MM.1S (cell line): ENCODE measurements around the gene FAM222B.
A peak's percentile ranks its signal among the peaks of the same experiment; 100 is the strongest.

Experiments used
- DNase-seq: peaks from one replicate; pipeline ENCODE4 v3.0.0-alpha.2; 2015
- H2AFZ ChIP-seq: fragments of 300-600 bp; sonication (generic); 2 replicates; pipeline ENCODE4 v1.6.0; 2016; ENCODE audit warnings: antibody characterized with exemption, low read length
- H3F3A ChIP-seq: fragments of 300-600 bp; sonication (generic); 2 replicates; pipeline ENCODE4 v1.6.1; 2016; ENCODE audit warnings: mild to moderate bottlenecking, antibody characterized with exemption, low read length, moderate library complexity, mixed read lengths; ENCODE audit not compliant: insufficient read depth
- H3K27ac ChIP-seq: fragments of 300-600 bp; sonication (generic); 2 replicates; pipeline ENCODE4 v1.5.1; 2016; ENCODE audit warnings: mild to moderate bottlenecking, low read length
- H3K27me3 ChIP-seq: fragments of 300-600 bp; sonication (generic); replicated peaks from 2 replicates; pipeline ENCODE4 v1.6.0; 2016; ENCODE audit warnings: low read length; ENCODE audit not compliant: insufficient read depth
- H3K36me3 ChIP-seq: fragments of 300-600 bp; sonication (generic); replicated peaks from 2 replicates; pipeline ENCODE4 v1.6.1; 2016; ENCODE audit warnings: mild to moderate bottlenecking, low read length, mixed read lengths; ENCODE audit not compliant: insufficient read depth
- H3K4me1 ChIP-seq: fragments of 300-600 bp; sonication (generic); 2 replicates; pipeline ENCODE4 v1.6.1; 2016; ENCODE audit warnings: low read length, mixed read lengths
- H3K4me2 ChIP-seq: fragments of 300-600 bp; sonication (generic); 2 replicates; pipeline ENCODE4 v1.6.0; 2016; ENCODE audit warnings: low read depth, low read length
- H3K4me3 ChIP-seq: fragments of 300-600 bp; sonication (generic); 2 replicates; pipeline ENCODE4 v1.5.1; 2016; ENCODE audit warnings: low read length, mixed read lengths
- H3K79me2 ChIP-seq: fragments of 300-600 bp; sonication (generic); 2 replicates; pipeline ENCODE4 v1.6.1; 2016; ENCODE audit warnings: mixed run types, low read length, mixed read lengths
- H3K9ac ChIP-seq: fragments of 300-600 bp; sonication (generic); 2 replicates; pipeline ENCODE4 v1.6.1; 2016; ENCODE audit warnings: low read length, mixed read lengths
- H3K9me2 ChIP-seq: fragments of 300-600 bp; sonication (generic); replicated peaks from 2 replicates; pipeline ENCODE4 v1.6.1; 2016; ENCODE audit warnings: mild to moderate bottlenecking, low read length, mixed read lengths; ENCODE audit not compliant: insufficient read depth
- H3K9me3 ChIP-seq: fragments of 300-600 bp; sonication (generic); replicated peaks from 2 replicates; pipeline ENCODE4 v1.6.1; 2016; ENCODE audit warnings: mild to moderate bottlenecking, low read length, mixed read lengths; ENCODE audit not compliant: insufficient read depth
- H4K20me1 ChIP-seq: fragments of 300-600 bp; sonication (generic); 2 replicates; pipeline ENCODE4 v1.6.1; 2016; ENCODE audit warnings: mild to moderate bottlenecking, low read length, moderate library complexity, mixed read lengths; ENCODE audit not compliant: insufficient read depth
- EZH2 ChIP-seq: fragments of 300-600 bp; sonication (generic); optimal IDR thresholded peaks from 2 replicates; pipeline ENCODE3; 2017; ENCODE audit warnings: low read depth, mild to moderate bottlenecking, antibody characterized with exemption, low read length, mixed read lengths
- EZH2phosphoT487 ChIP-seq: fragments of 300-600 bp; sonication (generic); IDR thresholded peaks from 2 replicates; pipeline ENCODE4 v1.6.1; 2018; ENCODE audit warnings: antibody characterized with exemption, low read length
- TF ChIP-seq, protein P1 (sequence below): fragments of 300-600 bp; sonication (generic); IDR thresholded peaks from 2 replicates; pipeline ENCODE4 v1.5.1; 2016; ENCODE audit warnings: antibody characterized with exemption, low read length, mixed read lengths

FAM222B gene

DNA sequence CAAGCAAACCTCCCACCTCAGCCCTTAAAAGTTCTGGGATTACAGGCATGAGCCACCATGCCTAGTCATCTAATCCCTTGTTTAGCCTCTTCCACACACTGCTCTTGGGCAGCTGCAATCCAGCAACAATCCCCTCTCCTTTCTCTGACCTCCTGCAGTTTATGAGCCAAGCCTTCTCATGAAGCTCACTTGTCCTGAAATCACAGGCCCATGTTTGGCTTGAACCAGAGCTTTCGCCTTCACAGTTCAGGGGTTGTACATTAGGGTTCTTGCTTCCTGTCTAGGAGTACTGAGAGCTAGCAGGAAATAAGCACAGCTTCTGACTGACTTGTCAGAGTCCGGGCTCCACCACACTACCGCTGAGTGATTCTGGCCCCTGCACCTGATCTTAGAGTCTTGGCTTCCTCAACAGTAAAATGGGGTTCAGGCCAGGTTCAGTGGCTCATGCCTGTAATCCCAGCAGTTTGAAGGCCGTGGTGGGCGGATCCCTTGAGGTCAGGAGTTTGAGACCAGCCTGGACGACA, 28.5 kb upstream of the FAM222B start:
- Histone ChIP-seq H3K4me2 (no peak overlapping the region; the same call in 1 of the 2 replicates), H3K9me2 (no peaks in the 10 kb centered on the region)

DNA sequence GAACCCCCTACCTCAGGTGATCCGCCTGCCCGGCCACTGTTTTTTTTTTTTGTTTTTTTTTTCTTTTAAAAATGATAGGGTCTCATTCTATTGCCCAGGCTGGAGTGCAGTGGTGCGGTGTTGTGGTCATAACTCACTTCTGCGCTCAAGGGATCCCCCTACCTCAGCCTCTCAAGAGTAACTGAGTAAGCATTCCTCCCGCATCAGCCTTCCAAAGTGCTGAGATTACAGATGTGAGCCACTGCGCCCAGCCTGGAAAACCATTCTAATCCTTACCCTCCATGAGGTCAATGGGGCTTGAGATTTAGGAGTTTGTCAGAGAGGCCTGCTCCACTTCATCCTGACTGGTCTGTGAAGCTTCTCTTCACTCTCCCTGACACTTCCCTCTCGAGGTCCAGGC, 24.7 kb upstream of the FAM222B start:
- TF ChIP-seq, protein P1, sequence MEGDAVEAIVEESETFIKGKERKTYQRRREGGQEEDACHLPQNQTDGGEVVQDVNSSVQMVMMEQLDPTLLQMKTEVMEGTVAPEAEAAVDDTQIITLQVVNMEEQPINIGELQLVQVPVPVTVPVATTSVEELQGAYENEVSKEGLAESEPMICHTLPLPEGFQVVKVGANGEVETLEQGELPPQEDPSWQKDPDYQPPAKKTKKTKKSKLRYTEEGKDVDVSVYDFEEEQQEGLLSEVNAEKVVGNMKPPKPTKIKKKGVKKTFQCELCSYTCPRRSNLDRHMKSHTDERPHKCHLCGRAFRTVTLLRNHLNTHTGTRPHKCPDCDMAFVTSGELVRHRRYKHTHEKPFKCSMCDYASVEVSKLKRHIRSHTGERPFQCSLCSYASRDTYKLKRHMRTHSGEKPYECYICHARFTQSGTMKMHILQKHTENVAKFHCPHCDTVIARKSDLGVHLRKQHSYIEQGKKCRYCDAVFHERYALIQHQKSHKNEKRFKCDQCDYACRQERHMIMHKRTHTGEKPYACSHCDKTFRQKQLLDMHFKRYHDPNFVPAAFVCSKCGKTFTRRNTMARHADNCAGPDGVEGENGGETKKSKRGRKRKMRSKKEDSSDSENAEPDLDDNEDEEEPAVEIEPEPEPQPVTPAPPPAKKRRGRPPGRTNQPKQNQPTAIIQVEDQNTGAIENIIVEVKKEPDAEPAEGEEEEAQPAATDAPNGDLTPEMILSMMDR = no peak
- no peaks in the 10 kb centered on the region for H3F3A ChIP-seq
- H4K20me1 ChIP-seq = no peaks in the 10 kb centered on the region
- no peak overlapping the region for H3K27ac ChIP-seq
- DNase-seq = no peak
- H3K27me3 ChIP-seq = no peaks in the 10 kb centered on the region
- no peak overlapping the region for H3K4me3 ChIP-seq
- no peaks in the 10 kb centered on the region for H3K9me2 ChIP-seq
- no peaks in the 10 kb centered on the region for H3K9me3 ChIP-seq
- H3K4me2 ChIP-seq = no peak overlapping the region
- peak overlapping the region; percentile 37; the same call in 1 of the 2 replicates for H2AFZ ChIP-seq
- H3K36me3 ChIP-seq = no peaks in the 10 kb centered on the region
- H3K79me2 ChIP-seq = no peaks in the 10 kb centered on the region
- peaks cover 4% of the 10 kb centered on the region for H3K4me1 ChIP-seq
- H3K9ac ChIP-seq = no peak overlapping the region

More for the DNA sequence above, 28.5 kb upstream of the FAM222B start:
- Histone ChIP-seq H3K9me3 (no peaks in the 10 kb centered on the region), H3F3A (no peaks in the 10 kb centered on the region), H2AFZ (peak overlapping the region; percentile 91), H3K27me3 (no peaks in the 10 kb centered on the region), H3K36me3 (no peaks in the 10 kb centered on the region), H3K4me3 (no peak overlapping the region), H3K4me1 (peaks cover 4% of the 10 kb centered on the region), H4K20me1 (no peaks in the 10 kb centered on the region), H3K79me2 (no peaks in the 10 kb centered on the region), H3K9ac (no peak overlapping the region), H3K27ac (peak overlapping the region; percentile 40; the same call in 1 of the 2 replicates)
- DNase-seq = peak; percentile 78
- TF ChIP-seq EZH2 = no peak
- no peak for TF ChIP-seq EZH2phosphoT487
- TF ChIP-seq, protein P1 = no peak

DNA sequence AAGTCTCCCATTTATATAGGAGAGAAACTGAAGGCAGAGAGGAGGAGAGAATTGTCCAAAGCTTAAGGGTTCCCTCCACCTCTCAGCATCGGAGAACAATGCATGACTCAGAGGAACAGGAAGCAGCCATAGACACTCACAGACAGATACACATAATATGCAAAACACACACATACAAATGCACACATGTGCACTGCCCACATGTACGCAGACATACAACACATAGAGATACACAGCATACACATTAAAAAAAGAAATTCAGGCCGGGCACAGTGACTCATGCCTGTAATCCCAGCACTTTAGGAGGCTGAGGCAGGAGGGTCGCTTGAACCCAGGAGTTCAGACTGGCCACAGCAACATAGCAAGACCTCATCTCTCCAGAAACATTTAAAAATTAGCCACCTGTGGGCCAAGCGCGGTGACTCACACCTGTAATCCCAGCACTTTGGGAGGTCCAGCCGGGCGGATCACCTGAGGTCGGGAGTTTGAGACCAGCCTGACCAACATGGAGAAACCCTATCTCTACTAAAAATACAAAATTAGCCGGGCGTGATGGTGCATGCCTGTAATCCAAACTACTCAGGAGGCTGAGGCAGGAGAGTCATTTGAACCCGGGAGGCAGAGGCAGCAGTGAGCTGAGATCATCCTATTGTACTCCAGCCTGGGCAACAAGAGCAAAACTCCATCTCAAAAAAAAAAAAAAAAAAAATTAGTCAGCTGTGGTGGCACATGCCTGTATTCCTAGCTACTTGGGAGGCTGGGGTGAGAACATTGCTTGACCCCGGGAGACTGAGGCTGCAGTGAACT, 23.6 kb upstream of the FAM222B start:
- H3K9me3 ChIP-seq = no peaks in the 10 kb centered on the region
- no peak for DNase-seq
- H3K4me2 ChIP-seq = no peak overlapping the region
- H3K4me3 ChIP-seq = no peak overlapping the region
- H2AFZ ChIP-seq = no peak overlapping the region
- no peaks in the 10 kb centered on the region for H3K27me3 ChIP-seq
- TF ChIP-seq, protein P1 = no peak
- TF ChIP-seq EZH2 (no peak), EZH2phosphoT487 (no peak)
- H3F3A ChIP-seq = no peaks in the 10 kb centered on the region
- H3K79me2 ChIP-seq = no peaks in the 10 kb centered on the region
- H3K9ac ChIP-seq = no peak overlapping the region
- no peak overlapping the region for H3K27ac ChIP-seq
- H3K4me1 ChIP-seq = peaks cover 4% of the 10 kb centered on the region
- H3K9me2 ChIP-seq = no peaks in the 10 kb centered on the region
- no peaks in the 10 kb centered on the region for H4K20me1 ChIP-seq
- no peaks in the 10 kb centered on the region for H3K36me3 ChIP-seq
